DMS53 treated with DMSO at 0.1 percent for 48 hours (cell line): ENCODE measurements around the gene INSR.

Experiments
- DNase-seq: peaks from one replicate; lab custom pipeline; 2025; ENCODE audit not compliant: unreplicated experiment; lab: John Stamatoyannopoulos, UW

Gene INSR

DNA sequence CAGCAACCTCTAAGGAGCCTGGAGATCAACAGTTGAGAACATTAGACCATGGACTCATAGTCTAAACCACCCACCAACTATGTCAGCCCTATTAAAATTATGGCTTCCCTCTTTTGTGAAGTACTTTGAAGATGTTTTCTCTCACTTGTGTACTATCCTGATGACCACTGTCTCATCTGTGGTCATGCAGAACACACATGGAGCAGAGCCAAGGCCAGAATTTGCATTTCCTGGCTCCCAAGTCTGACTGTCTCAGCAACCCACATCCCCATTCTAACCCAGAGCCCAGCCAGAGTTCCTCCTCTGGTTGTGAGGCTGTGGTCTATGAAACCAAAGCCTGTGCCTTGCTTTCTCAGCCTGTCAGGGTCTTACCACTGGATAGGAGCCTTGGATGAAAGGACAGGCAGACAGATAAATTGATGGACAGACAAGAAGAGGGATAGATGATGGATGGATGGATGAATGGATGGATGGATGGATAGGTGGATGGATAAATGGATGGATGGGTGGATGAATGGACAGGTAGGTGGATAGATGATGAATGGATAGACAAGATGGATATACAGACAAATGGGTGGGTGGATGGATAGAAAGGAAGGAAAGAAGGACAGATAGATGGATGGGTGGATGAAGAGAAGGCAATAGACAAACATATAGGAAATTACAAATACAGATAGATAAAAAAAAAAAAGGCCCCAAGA lies 189.3 kb downstream of the INSR start:
- DNase-seq, result no peak

DNA sequence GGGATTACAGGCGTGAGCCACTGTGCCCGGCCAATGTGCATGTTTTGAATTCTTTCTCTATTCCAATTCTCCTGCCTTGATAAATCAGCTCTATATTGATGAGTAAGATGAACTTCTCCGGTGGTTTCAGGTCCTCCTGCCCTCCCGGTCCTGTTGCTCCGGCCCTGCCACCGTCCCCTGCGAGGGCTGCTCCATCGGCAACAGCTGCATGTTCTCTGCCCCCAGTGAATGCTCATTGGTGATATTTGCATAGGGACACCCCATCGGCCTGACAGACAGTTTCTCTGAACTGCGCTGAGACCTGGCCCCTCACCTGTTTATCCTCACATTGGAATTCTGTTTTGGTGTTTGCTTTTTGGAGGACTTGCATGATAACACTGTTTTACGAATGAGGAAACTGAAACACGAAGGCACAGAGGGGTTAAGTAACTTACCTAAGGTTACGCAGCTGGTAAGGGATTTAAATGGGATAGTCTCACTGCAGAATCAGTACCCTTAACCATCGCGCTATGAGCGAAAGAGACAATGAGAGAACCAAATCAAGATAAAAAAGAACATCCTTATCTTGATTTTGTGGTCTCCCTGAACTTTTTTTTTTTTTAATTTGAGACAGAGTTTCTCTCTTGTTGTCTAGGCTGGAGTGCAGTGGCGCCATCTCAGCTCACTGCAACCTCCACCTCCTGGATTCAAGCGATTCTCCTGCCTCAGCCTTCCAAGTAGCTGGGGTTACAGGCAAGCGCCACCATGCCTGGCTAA lies 192.5 kb downstream of the INSR start:
- no peak for DNase-seq

- DNase-seq, result no peak
Measured at GRCh38 chr19:7099597-7099921, 194.7 kb downstream of the INSR start.

- DNase-seq, result peak; percentile 91
Measured at GRCh38 chr19:7098701-7099596, 195.3 kb downstream of the INSR start.

GRCh38 chr19:7098096-7098495 lies 196.1 kb downstream of the INSR start:
- DNase-seq, result no peak

- DNase-seq, result no peak
Measured at GRCh38 chr19:7088999-7089398, 205.2 kb downstream of the INSR start.

DNA sequence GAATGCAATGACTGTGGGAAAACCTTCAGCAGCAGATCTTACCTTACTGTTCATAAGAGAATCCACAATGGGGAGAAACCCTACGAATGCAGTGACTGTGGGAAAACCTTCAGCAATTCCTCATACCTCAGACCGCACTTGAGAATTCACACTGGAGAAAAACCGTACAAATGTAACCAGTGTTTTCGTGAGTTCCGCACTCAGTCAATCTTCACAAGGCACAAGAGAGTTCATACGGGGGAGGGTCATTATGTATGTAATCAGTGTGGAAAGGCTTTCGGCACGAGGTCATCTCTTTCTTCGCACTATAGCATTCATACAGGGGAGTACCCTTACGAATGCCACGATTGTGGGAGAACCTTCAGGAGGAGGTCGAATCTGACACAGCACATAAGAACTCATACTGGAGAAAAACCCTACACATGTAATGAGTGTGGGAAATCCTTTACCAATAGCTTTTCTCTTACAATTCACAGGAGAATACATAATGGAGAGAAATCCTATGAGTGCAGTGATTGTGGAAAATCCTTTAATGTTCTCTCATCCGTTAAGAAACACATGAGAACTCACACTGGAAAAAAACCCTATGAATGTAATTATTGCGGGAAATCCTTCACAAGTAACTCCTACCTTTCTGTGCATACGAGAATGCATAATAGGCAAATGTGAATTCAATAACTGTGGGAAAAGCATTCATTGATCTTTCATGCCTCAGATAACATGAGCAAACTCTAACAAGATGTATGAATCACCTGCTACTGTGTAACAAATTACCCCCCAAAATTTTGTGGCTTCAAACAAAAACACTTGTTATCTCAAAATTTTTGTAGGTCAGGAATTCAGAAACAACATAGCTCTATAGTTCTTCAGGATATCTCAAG lies 210.9 kb downstream of the INSR start:
- no peak for DNase-seq

DNA sequence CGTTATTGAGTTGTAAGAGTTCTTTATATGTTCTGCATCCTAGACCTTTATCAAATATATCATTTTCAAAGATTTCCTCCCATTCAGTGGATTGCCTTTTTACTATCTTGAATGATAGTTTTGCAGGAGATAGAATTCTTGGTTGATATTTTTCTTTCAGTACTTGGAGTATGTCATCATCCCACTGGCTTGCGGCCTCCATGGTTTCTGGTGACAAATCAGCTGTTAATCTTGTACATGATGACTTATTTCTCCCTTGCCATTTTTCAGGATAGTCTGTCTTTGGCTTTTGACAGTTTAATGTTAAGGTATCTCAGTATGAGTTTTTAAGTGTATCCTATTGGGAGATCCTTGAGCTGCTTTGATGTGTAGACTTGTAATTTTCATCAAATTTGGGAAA lies 216.2 kb downstream of the INSR start:
- DNase-seq, result no peak

DNA sequence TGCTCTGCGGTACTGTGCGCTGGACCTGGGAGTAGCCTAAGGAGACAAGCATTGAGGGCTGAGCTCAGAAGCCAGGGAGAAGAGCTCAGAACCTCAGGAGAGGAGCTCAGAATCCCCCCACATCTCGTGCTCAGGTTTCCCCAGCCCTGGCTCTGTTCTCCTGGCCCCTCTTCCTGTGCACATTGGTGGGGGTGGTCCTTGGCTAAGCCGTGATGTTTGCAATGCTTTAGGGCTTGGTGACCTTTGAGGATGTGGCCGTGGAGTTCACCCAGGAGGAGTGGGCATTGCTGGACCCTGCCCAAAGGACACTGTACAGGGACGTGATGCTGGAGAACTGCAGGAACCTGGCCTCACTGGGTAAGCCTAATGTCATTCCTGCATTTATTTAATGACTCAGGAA lies 218.1 kb downstream of the INSR start:
- DNase-seq, result no peak

GRCh38 chr19:7074705-7075282 lies 219.4 kb downstream of the INSR start:
- DNase-seq, result no peak

DNA sequence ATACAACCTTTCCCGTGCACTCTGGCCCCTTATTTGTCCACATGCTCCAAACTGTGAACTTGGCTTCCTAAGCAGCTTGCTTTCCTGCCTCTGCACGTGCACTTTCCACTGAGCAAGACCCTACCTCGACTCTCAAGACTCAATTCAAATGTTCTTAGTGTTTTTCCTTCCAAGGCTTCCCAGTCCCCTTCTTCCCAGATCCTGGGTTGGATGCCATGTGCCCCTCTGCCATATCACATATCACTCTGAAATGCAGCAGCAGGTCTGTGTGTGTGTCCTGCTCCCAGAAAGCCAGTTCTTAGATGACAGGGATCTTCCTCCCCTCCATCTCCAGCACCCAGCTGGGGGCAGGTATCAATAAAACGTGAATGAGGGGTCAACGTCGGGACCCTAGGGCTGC lies 221.7 kb downstream of the INSR start:
- no peak for DNase-seq

GRCh38 chr19:7069904-7070226 lies 224.3 kb downstream of the INSR start:
- no peak for DNase-seq

GRCh38 chr19:7069042-7069903 lies 224.9 kb downstream of the INSR start, which contains the start of gene ZNF557:
Gene ZNF557 (plus strand): TSS chr19:7069703. CDS start chr19:7075075, 5,372 bp downstream.
- peak; percentile 74 for DNase-seq

GRCh38 chr19:7068599-7068998 lies 225.6 kb downstream of the INSR start:
- DNase-seq, result no peak

DNA sequence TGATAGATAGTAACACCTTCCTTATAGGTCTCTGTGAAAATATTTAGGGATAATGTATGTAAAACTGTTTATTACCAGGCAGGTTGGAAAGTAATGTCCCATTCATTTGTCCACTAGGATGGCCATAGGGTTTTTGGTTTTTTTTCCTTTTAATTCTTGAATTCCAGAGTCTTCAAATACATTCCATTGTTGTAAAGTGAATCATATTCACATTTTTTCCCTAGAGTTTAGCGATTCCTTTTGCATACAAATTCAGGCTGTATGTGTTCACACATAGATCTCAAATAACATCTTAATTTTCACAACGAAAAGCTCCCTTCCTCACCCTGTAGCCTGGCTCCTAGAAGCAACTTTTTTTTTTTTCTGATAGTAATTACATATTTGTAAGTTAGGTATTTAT lies 226.5 kb downstream of the INSR start:
- no peak for DNase-seq

- peak; percentile 11 for DNase-seq
Measured at GRCh38 chr19:7067122-7067521, 227.1 kb downstream of the INSR start.

GRCh38 chr19:7063764-7064418 lies 230.3 kb downstream of the INSR start:
- DNase-seq, result no peak

DNA sequence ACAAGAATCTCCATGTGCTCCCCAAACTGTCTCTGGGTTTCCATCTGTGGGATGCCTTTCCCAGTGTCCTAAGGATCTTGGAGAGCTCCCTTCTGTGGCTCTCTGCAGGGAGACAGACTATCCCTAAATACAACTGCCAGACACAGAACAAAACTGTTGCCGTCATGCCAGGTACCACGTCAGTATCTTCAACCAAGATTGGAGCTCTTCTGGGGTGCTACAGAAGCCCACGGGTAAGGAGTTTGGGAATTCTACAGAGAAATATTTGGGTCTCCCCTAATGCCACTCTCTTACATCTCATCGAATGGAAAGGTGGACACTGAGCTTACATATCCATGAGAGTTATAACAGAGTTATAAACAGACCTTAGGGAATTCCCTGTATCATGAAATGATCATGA lies 230.9 kb downstream of the INSR start:
- no peak for DNase-seq
